Body of pancreas (tissue), 4 donors: ENCODE results near the gene HIP1R. TPM values are rescaled to one million over a fixed set of nuclear protein-coding genes. Genes with fewer than 3 reads are reported as not detected.

Source experiments
- ATAC-seq: fragments of 150-250 bp; one replicate; pipeline ENCODE4 v1.9.1; 2016
- DNase-seq, 4 donors: peaks; one replicate each; pipeline ENCODE4 v3.0.0-alpha.2; 2019
- H3K27ac ChIP-seq, 4 donors: fragments of 200-600 bp; sonication (generic); 1 replicate in 3 of 4; 2 replicates in 1 of 4; pipeline versions ENCODE4 v1.5.1 to v1.6.1; 2016 to 2019; ENCODE audit warnings: mild to moderate bottlenecking in 1 of 4, mixed read lengths in 1 of 4, moderate library complexity in 1 of 4
- H3K27me3 ChIP-seq, 2 donors: fragments of 200-600 bp; sonication (generic); one replicate each; pipeline ENCODE4 v1.6.0; 2016; ENCODE audit warnings: mild to moderate bottlenecking in 1 of 2
- H3K36me3 ChIP-seq, 2 donors: fragments of 200-600 bp; sonication (generic); replicated peaks in 1 of 2; 2 replicates each; pipeline ENCODE4 v1.5.1; 2016; ENCODE audit warnings: low read depth in 2 of 2; ENCODE audit not compliant: insufficient read depth in 1 of 2
- H3K4me1 ChIP-seq: fragments of 200-600 bp; sonication (generic); one replicate; pipeline ENCODE4 v1.6.0; 2016
- H3K4me3 ChIP-seq, 2 donors: fragments of 200-600 bp; sonication (generic); 1 replicate in 1 of 2; 2 replicates in 1 of 2; pipeline ENCODE4 v1.5.1; 2016 to 2019
- H3K9me3 ChIP-seq, 3 donors: fragments of 200-600 bp; sonication (generic); 1 replicate in 2 of 3; 2 replicates in 1 of 3; pipeline ENCODE4 v1.5.1; 2016
- POLR2A ChIP-seq, 3 donors: fragments of 450-650 bp; IDR thresholded peaks; one replicate each; pipeline ENCODE4 v1.6.1; 2016; ENCODE audit warnings: antibody characterized with exemption in 3 of 3, mild to moderate bottlenecking in 2 of 3
- WGBS, 2 donors: methylation state at CpG; one replicate each; pipeline ENCODE4 v1.1.5; 2017; 5-methylcytosine and 5-hydroxymethylcytosine counted together
- intact Hi-C: fragments of 100-400 bp; cut with DNase I; formaldehyde crosslinking; loops from one replicate; pipeline ENCODE4 v1.15.1; 2023
- total RNA-seq, 2 donors: library from RNA; depleted of rRNA; stranded (reverse); fragments of >200 nt; gene quantifications; one replicate each; pipeline ENCODE4 v1.1.0, GENCODE V29; 2016
- TF ChIP-seq, protein P1 (sequence below), 7 experiments: fragments of 450-650 bp in 4 of 7; fragments of 200-600 bp in 3 of 7; sonication (generic) in 3 of 7; IDR thresholded peaks; one replicate each; pipeline ENCODE4 v1.5.1; 2016 to 2019; ENCODE audit warnings: antibody characterized with exemption in 7 of 7

HIP1R gene
- total RNA-seq, 2 donors from 2014 or later: 111 to 183 TPM

DNA sequence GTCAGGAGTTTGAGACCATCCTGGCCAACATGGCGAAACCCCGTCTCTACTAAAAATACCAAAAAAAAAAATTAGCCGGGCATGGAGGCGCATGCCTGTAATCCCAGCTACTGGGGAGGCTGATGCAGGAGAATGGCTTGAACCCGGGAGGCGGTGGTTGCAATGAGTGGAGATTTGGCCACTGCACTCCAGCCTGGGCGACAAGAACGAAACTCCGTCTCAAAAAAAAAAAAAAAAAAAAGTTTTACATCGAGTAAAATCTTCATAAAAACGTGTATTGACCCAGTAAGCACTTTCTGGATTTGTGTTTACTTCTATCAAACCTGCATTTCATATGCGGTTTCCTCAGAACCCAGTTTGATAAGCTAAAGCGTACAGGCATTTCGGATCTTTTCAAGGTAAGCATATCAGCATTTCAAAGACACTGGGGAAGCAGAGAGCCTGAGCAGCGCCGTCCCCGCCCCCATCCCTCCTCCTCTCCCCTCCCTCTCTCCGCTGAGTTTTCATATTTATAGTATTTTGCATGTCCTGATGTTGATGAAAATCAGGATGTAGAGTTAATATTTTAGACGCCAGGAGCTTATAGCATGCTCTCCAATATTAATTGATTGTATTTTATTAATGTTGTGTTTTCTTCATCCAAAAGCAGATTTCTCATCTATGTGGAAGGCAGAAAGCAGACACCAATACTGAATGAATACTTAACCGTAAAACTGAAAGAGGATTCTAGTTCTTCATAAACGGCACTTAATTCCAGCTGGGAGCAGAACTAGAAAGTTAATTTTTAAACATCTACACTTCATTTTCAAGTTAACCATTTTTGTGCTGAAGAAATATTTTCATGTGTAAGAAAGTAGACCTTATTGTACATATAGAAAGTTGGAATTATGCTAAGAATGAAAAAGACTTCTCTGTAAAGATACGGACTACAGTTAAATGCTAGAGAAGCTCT, 9.2 kb upstream of the HIP1R start:
- TF ChIP-seq, protein P1, sequence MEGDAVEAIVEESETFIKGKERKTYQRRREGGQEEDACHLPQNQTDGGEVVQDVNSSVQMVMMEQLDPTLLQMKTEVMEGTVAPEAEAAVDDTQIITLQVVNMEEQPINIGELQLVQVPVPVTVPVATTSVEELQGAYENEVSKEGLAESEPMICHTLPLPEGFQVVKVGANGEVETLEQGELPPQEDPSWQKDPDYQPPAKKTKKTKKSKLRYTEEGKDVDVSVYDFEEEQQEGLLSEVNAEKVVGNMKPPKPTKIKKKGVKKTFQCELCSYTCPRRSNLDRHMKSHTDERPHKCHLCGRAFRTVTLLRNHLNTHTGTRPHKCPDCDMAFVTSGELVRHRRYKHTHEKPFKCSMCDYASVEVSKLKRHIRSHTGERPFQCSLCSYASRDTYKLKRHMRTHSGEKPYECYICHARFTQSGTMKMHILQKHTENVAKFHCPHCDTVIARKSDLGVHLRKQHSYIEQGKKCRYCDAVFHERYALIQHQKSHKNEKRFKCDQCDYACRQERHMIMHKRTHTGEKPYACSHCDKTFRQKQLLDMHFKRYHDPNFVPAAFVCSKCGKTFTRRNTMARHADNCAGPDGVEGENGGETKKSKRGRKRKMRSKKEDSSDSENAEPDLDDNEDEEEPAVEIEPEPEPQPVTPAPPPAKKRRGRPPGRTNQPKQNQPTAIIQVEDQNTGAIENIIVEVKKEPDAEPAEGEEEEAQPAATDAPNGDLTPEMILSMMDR (IDR thresholded peaks at IDR 0.05): no peak
- no peak for TF ChIP-seq POLR2A (IDR thresholded peaks at IDR 0.05)
- Histone ChIP-seq H3K36me3 (no peaks in the 10 kb centered on the region), H3K4me3 (peak overlapping the region in 1 of 2 donors; percentile 5), H3K9me3 (no peaks in the 10 kb centered on the region), H3K4me1 (peaks cover 53% of the 10 kb centered on the region), H3K27me3 (no peaks in the 10 kb centered on the region), H3K27ac (peak overlapping the region; percentile 0 to 87 (median 72))
- intact Hi-C loops: no loop called here
- DNase-seq: peak in 3 of 4 donors; percentile 55 to 78 (median 56)
- WGBS, 2 donors: 10% methylated on average over 22 of the region's 22 CpGs
- peak; percentile 45 for ATAC-seq

DNA sequence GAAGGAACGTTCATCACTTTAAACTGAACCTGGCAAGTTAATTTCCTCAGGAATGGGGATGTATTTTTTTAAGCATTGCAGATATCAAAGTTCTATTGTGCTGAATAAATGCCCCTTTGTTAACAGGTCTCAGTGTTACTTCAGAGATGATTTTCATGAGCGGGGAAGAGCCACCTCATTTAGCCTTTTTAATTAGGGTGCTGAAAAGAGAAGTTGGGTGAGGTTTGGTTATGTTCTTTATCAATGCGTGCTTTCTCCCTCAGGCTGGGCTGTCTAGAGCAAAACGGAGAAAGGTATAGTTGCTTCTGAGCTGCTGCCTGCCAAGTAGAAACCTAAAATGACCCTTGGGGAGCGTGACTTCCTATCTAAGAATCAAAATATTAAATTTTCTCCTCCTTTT, 8.0 kb upstream of the HIP1R start:
- no peaks in the 10 kb centered on the region for H3K36me3 ChIP-seq
- 9 to 10% methylated on average over 5 of the region's 5 CpGs for WGBS, 2 donors
- peak overlapping the region; percentile 32 to 87 (median 75) for H3K27ac ChIP-seq
- H3K4me1 ChIP-seq: peaks cover 45% of the 10 kb centered on the region
- TF ChIP-seq, protein P1 (IDR thresholded peaks at IDR 0.05): no peak
- no peak for TF ChIP-seq POLR2A (IDR thresholded peaks at IDR 0.05)
- H3K27me3 ChIP-seq: no peaks in the 10 kb centered on the region
- ATAC-seq (no peak), DNase-seq (no peak)
- H3K9me3 ChIP-seq: no peaks in the 10 kb centered on the region
- H3K4me3 ChIP-seq: no peak overlapping the region
- intact Hi-C loops: no loop called here

DNA sequence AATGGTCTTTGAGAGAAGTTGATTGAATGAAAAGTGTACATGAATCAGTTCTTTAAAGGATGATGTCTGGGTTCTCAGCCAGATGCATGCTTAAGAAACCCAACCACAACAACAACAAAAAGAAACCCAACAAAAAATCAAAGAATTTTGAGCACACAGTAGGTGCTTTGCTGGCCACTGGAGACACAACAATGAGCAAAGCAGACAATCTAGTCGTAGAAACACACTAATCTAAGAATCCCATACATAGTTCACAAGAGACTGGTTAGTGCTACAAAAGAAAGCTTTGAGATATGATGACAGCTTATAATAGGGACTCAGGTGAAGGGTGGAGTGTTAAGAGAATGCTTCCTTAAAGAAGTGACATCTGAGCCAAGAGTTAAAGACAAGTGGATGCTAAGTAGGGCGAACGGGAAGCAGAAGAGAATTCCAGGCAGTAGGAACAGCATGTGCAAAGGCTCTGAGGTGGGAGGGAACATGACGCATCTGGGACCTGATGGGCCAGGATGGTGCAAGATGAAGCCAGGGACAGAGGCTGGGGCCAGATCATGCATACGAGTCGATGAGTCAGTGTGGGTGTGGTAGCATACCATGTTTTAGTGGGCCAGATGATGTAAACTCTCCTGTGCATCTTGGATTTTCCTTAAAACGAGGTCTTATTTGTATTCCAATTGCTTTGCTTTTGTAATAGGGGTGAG, 4.6 kb upstream of the HIP1R start:
- WGBS, 2 donors: 71 to 76% methylated on average over 7 of the region's 7 CpGs
- intact Hi-C loops: no loop called here
- H3K9me3 ChIP-seq: no peaks in the 10 kb centered on the region
- no peak overlapping the region for H3K27ac ChIP-seq
- H3K4me3 ChIP-seq: no peak overlapping the region
- ATAC-seq (no peak), DNase-seq (no peak)
- no peaks in the 10 kb centered on the region for H3K27me3 ChIP-seq
- TF ChIP-seq, protein P1 (IDR thresholded peaks at IDR 0.05): no peak
- TF ChIP-seq POLR2A (IDR thresholded peaks at IDR 0.05): no peak
- H3K4me1 ChIP-seq: peaks cover 24% of the 10 kb centered on the region
- H3K36me3 ChIP-seq: no peaks in the 10 kb centered on the region

DNA sequence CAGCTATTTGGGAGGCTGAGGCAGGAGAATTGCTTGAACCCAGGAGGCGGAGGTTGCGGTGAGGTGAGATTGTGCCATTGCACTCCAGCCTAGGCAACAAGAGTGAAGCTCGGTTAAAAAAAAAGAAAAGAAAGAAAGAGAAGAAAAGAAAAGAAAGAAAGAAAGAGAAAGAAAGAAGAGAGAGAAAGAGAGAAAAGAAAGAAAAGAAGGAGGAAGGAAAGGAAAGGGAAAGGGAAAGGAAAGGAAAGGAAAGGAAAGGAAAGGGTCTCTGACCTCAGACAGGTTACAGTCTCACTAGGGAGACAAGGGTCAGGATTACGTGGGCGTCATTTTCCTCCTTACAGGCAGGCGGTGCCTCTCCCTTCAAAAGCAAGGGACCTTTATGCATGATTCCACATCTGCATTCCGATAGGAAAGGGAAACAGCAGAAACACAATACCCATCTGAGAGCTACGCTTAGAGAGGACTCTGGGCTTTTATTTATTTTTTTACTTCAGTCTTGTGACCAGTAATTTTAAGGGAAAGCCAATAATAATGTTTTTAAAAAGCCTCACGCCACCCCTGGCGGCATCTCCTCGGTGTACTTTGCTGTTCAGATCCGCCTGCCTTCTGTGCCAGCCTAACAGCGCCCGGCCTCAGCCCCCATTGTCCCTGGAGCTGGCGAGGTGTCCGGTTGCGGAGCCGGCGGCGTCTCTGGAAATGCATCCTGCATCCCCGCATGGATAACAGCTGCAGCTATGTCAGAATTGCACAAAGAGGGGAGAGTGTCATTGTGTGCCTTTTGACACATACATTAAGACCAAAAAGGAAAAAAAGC, 945 bp upstream of the HIP1R start:
- Histone ChIP-seq H3K9me3 (no peaks in the 10 kb centered on the region), H3K4me1 (peaks cover 35% of the 10 kb centered on the region), H3K27me3 (no peaks in the 10 kb centered on the region), H3K36me3 (no peaks in the 10 kb centered on the region), H3K27ac (peak overlapping the region; percentile 68 to 93 (median 80)), H3K4me3 (peak overlapping the region; percentile 4 to 30)
- peak in 2 of 3 donors; percentile 44 to 47 for TF ChIP-seq POLR2A (IDR thresholded peaks at IDR 0.05)
- TF ChIP-seq, protein P1 (IDR thresholded peaks at IDR 0.05): peak in 4 of 7 experiments; percentile 14 to 42 (median 41)
- ATAC-seq (peak; percentile 24), DNase-seq (peak; percentile 48 to 66 (median 58))
- WGBS, 2 donors: 1 to 14% methylated on average over 18 to 20 of the region's 21 CpGs
- intact Hi-C loops: no loop called here
